A549 (cell line): ENCODE results near the gene LCNL1. TPM values are rescaled to one million over a fixed set of nuclear protein-coding genes. Genes with fewer than 3 reads are reported as not detected.

ENCODE experiments used
- ATAC-seq, 2 experiments: fragments of 200-7000 bp in 1 of 2; fragments of >200 bp in 1 of 2; cut with Nextera tagmentation in 1 of 2; cut with Tn5 transposase in 1 of 2; 3 replicates each; pipeline versions ENCODE4 v1.8.0 to v1.9.1; 2018 to 2020; ENCODE audit warnings: mild to moderate bottlenecking in 1 of 2, moderate library complexity in 1 of 2
- CTCF ChIA-PET: fragments of 300-600 bp; sonication (Branson Sonifier 250); formaldehyde crosslinking; extraction: SDS; loops from one replicate; lab custom pipeline; 2021; ENCODE audit warnings: antibody characterized with exemption, inconsistent platforms; lab: Yijun Ruan, JAX
- POLR2A ChIA-PET: fragments of 350-600 bp; formaldehyde crosslinking; extraction: SDS; loops from one replicate; lab custom pipeline; 2021; ENCODE audit warnings: antibody characterized with exemption, inconsistent platforms; lab: Yijun Ruan, JAX
- DNase-seq, 2 experiments: peaks; one replicate each; pipeline versions ENCODE4 v3.0.0 to v3.0.0-alpha.2; 2011 to 2016; ENCODE audit warnings: low read depth in 1 of 2, low spot score in 1 of 2
- FAIRE-seq: peaks from 2 replicates; lab custom pipeline; 2011; peaks lifted over from hg19 to GRCh38; lab: Jason Lieb, UNC
- H3K27ac ChIP-seq, 2 experiments: fragments of >200 bp; sonication (Bioruptor Twin); formaldehyde crosslinking; 3 replicates each; pipeline ENCODE4 v1.5.1; 2016 to 2017
- H3K4me1 ChIP-seq: fragments of >200 bp; sonication (Bioruptor Twin); formaldehyde crosslinking; 3 replicates; pipeline ENCODE4 v1.6.1; 2016
- H3K4me2 ChIP-seq: fragments of >200 bp; sonication (Bioruptor Twin); formaldehyde crosslinking; 3 replicates; pipeline ENCODE4 v1.6.1; 2016
- H3K4me3 ChIP-seq: fragments of >200 bp; sonication (Bioruptor Twin); formaldehyde crosslinking; 3 replicates; pipeline ENCODE4 v1.5.1; 2016
- H3K9me3 ChIP-seq: fragments of >200 bp; sonication (Bioruptor Twin); formaldehyde crosslinking; 3 replicates; pipeline ENCODE4 v1.6.1; 2016
- CHD4 ChIP-seq: fragments of 200-600 bp; sonication (generic); IDR thresholded peaks from 2 replicates; pipeline ENCODE4 v1.6.1; 2016; ENCODE audit warnings: antibody characterized with exemption, mild to moderate bottlenecking, borderline replicate concordance
- FOXS1 ChIP-seq: fragments of 250-450 bp; sonication (Bioruptor Pico); IDR thresholded peaks from 2 replicates; pipeline ENCODE4 v1.5.0; 2020; ENCODE audit warnings: mild to moderate bottlenecking, moderate library complexity
- HES2 ChIP-seq: fragments of >200 bp; sonication (Bioruptor Twin); formaldehyde crosslinking; IDR thresholded peaks from 2 replicates; pipeline ENCODE4 v1.6.1; 2016
- KDM5A ChIP-seq: fragments of 200-600 bp; sonication (generic); IDR thresholded peaks from 2 replicates; pipeline ENCODE4 v1.6.1; 2016; ENCODE audit warnings: antibody characterized with exemption, mild to moderate bottlenecking
- MAFK ChIP-seq: fragments of 450-650 bp; IDR thresholded peaks from 2 replicates; pipeline ENCODE4 v1.6.1; 2014; ENCODE audit not compliant: partially characterized antibody
- MAZ ChIP-seq: fragments of 150-350 bp; IDR thresholded peaks from 2 replicates; pipeline ENCODE4 v1.6.1; 2014; ENCODE audit warnings: antibody characterized with exemption, low read depth, low read length, borderline replicate concordance
- PHF8 ChIP-seq: fragments of 200-600 bp; sonication (generic); IDR thresholded peaks from 2 replicates; pipeline ENCODE4 v1.6.1; 2016; ENCODE audit warnings: low read depth, mild to moderate bottlenecking, antibody characterized with exemption, moderate library complexity, borderline replicate concordance
- SMC3 ChIP-seq: fragments of >200 bp; sonication (Bioruptor Twin); formaldehyde crosslinking; IDR thresholded peaks from 3 replicates; pipeline ENCODE4 v1.6.1; 2018; ENCODE audit warnings: inconsistent platforms
- TP53 ChIP-seq: fragments of 250-450 bp; sonication (Bioruptor Pico); IDR thresholded peaks from 2 replicates; pipeline ENCODE4 v1.5.0; 2021; ENCODE audit warnings: mild to moderate bottlenecking, moderate library complexity
- WGBS: methylation state at CpG from one replicate; pipeline ENCODE4 v1.1.6; 2017; ENCODE audit errors: missing lambda C conversion rate; 5-methylcytosine and 5-hydroxymethylcytosine counted together
- polyA plus RNA-seq, 4 experiments: library from polyadenylated mRNA; depleted of rRNA in 3 of 4; stranded (reverse); fragments of >200 nt; fragmentation: RNase III in 1 of 4; extraction: RNeasy Plus Mini Kit Qiagen cat#74134 plus additional on column Dnase treatment in 1 of 4; gene quantifications; 2 replicates in 3 of 4; 3 replicates in 1 of 4; pipeline ENCODE4 v1.2.3, GENCODE V29; 2011 to 2017
- TF ChIP-seq, protein P1 (sequence below): fragments of 200-600 bp; sonication (generic); IDR thresholded peaks from 2 replicates; pipeline ENCODE4 v1.6.1; 2016; ENCODE audit warnings: antibody characterized with exemption, mild to moderate bottlenecking, moderate library complexity
- TF ChIP-seq, protein P2 (sequence below): fragments of >200 bp; sonication (Bioruptor Twin); formaldehyde crosslinking; IDR thresholded peaks from 3 replicates; pipeline ENCODE4 v1.5.1; 2016

The LCNL1 gene
- polyA plus RNA-seq, 2 of the 4 experiments (the other 2 are of a cell fraction), result 0.08 to 0.19 TPM

GRCh38 chr9:136954270-136955083 is 28.3 kb upstream of the LCNL1 start:
- Histone ChIP-seq H3K9me3 (no peaks in the 10 kb centered on the region), H3K4me2 (no peak overlapping the region), H3K4me3 (no peak overlapping the region)
- DNase-seq (no peak), FAIRE-seq (no peak), ATAC-seq (no peak)
- WGBS, result 85% methylated on average over 15 of the region's 25 CpGs
- CTCF ChIA-PET, result interaction anchor here (1.1 to 11.3 kb wide), 2 partner anchors 77 to 92 kb away, joined by 3 to 282 read pairs; partner anchors contain the start of genes ABCA2, FUT7 and NPDC1
- TF ChIP-seq KDM5A (no peak), CHD4 (no peak), MAFK (no peak)
- TF ChIP-seq, protein P1, sequence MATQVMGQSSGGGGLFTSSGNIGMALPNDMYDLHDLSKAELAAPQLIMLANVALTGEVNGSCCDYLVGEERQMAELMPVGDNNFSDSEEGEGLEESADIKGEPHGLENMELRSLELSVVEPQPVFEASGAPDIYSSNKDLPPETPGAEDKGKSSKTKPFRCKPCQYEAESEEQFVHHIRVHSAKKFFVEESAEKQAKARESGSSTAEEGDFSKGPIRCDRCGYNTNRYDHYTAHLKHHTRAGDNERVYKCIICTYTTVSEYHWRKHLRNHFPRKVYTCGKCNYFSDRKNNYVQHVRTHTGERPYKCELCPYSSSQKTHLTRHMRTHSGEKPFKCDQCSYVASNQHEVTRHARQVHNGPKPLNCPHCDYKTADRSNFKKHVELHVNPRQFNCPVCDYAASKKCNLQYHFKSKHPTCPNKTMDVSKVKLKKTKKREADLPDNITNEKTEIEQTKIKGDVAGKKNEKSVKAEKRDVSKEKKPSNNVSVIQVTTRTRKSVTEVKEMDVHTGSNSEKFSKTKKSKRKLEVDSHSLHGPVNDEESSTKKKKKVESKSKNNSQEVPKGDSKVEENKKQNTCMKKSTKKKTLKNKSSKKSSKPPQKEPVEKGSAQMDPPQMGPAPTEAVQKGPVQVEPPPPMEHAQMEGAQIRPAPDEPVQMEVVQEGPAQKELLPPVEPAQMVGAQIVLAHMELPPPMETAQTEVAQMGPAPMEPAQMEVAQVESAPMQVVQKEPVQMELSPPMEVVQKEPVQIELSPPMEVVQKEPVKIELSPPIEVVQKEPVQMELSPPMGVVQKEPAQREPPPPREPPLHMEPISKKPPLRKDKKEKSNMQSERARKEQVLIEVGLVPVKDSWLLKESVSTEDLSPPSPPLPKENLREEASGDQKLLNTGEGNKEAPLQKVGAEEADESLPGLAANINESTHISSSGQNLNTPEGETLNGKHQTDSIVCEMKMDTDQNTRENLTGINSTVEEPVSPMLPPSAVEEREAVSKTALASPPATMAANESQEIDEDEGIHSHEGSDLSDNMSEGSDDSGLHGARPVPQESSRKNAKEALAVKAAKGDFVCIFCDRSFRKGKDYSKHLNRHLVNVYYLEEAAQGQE, result no peak
- TF ChIP-seq, all 56 proteins: peak for 0
- Histone ChIP-seq H3K27ac (no peak overlapping the region), H3K4me1 (peaks cover 7% of the 10 kb centered on the region)
- POLR2A ChIA-PET, result interaction anchor here (0.6 kb wide), 1 partner anchor 37 kb away, joined by 3 read pairs; no protein-coding TSS in a partner anchor

GRCh38 chr9:136955202-136955942 is 27.4 kb upstream of the LCNL1 start:
- Histone ChIP-seq H3K4me2 (no peak overlapping the region), H3K27ac (no peak overlapping the region)
- CTCF ChIA-PET, result interaction anchor here (0.7 to 1.1 kb wide), 2 partner anchors 91 to 92 kb away, joined by 3 read pairs; partner anchors contain the start of gene NPDC1
- FAIRE-seq, result no peak
- no peak for TF ChIP-seq SMC3
- TF ChIP-seq FOXS1 (CRISPR knock-in tag), result no peak
- TF ChIP-seq TP53 (CRISPR knock-in tag), result no peak
- TF ChIP-seq, all 56 proteins: peak for 0
- Histone ChIP-seq H3K4me3 (no peak overlapping the region), H3K9me3 (no peaks in the 10 kb centered on the region), H3K4me1 (peaks cover 7% of the 10 kb centered on the region)
- POLR2A ChIA-PET, result no interaction called here
- DNase-seq (no peak), ATAC-seq (no peak)
- 75% methylated on average over 9 of the region's 14 CpGs for WGBS

DNA sequence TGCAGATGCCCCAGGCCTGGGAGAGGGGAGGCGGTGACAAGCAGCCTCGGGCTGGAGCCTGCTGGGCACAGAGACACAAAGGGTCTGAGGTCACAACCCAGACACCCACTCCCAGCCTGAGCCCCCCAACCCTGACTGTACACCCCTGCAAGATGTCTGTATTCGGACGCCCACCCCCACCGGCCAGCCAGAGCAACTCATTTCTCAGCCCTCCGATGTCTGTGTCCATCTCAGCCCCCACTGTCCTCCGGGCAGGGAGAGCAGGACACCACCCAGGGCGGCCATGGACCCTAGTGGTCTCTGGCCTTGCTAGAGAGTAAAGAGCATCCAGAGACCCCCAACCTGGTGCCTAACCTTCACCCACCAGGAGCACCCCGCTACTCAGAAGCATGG is 26.9 kb upstream of the LCNL1 start:
- ATAC-seq, result no peak
- H3K4me2 ChIP-seq, result no peak overlapping the region
- no peak for DNase-seq
- POLR2A ChIA-PET, result no interaction called here
- no peak overlapping the region for H3K27ac ChIP-seq
- no peak for FAIRE-seq
- CTCF ChIA-PET, result interaction anchor here (0.8 kb wide), 1 partner anchor 9 kb away, joined by 4 read pairs; no protein-coding TSS in a partner anchor
- H3K9me3 ChIP-seq, result no peaks in the 10 kb centered on the region
- H3K4me3 ChIP-seq, result no peak overlapping the region
- H3K4me1 ChIP-seq, result peaks cover 2% of the 10 kb centered on the region; the same call in 2 of the 3 replicates
- TF ChIP-seq PHF8 (no peak), HES2 (no peak), MAZ (no peak)
- TF ChIP-seq, protein P2, sequence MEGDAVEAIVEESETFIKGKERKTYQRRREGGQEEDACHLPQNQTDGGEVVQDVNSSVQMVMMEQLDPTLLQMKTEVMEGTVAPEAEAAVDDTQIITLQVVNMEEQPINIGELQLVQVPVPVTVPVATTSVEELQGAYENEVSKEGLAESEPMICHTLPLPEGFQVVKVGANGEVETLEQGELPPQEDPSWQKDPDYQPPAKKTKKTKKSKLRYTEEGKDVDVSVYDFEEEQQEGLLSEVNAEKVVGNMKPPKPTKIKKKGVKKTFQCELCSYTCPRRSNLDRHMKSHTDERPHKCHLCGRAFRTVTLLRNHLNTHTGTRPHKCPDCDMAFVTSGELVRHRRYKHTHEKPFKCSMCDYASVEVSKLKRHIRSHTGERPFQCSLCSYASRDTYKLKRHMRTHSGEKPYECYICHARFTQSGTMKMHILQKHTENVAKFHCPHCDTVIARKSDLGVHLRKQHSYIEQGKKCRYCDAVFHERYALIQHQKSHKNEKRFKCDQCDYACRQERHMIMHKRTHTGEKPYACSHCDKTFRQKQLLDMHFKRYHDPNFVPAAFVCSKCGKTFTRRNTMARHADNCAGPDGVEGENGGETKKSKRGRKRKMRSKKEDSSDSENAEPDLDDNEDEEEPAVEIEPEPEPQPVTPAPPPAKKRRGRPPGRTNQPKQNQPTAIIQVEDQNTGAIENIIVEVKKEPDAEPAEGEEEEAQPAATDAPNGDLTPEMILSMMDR, result no peak
- 80% methylated on average over 9 of the region's 9 CpGs for WGBS
